Kidney epithelial cell (primary cell): ENCODE measurements around the gene KCTD16. TPM values are rescaled to one million over a fixed set of nuclear protein-coding genes. Genes with fewer than 3 reads are reported as not detected.

Experiments
- DNase-seq: peaks from one replicate; pipeline ENCODE4 v3.0.0-alpha.2; 2010; ENCODE audit warnings: low read depth
- H3K27me3 ChIP-seq: 2 replicates; pipeline ENCODE4 v1.6.0; 2011; ENCODE audit warnings: low read length; ENCODE audit not compliant: control insufficient read depth, insufficient read depth
- H3K36me3 ChIP-seq: 2 replicates; pipeline ENCODE4 v1.5.1; 2011; ENCODE audit warnings: low read length; ENCODE audit not compliant: control insufficient read depth, insufficient read depth
- H3K4me3 ChIP-seq: 2 replicates; pipeline ENCODE4 v1.5.1; 2011; ENCODE audit warnings: low read depth, mild to moderate bottlenecking, control low read depth, low read length
- total RNA-seq: library from RNA; depleted of rRNA; stranded (reverse); fragments of >200 nt; gene quantifications from 2 replicates; pipeline ENCODE4 v1.2.3, GENCODE V29; 2015
- TF ChIP-seq, protein P1 (sequence below): IDR thresholded peaks from 2 replicates; pipeline ENCODE4 v1.5.1; 2011; ENCODE audit warnings: mild to moderate bottlenecking, moderate library complexity, low read length, control low read depth, inconsistent platforms; ENCODE audit not compliant: insufficient read depth, poor library complexity, severe bottlenecking

The KCTD16 gene
- total RNA-seq, 1 donor from 2014 or later, result 1.4 TPM

- TF ChIP-seq, protein P1, sequence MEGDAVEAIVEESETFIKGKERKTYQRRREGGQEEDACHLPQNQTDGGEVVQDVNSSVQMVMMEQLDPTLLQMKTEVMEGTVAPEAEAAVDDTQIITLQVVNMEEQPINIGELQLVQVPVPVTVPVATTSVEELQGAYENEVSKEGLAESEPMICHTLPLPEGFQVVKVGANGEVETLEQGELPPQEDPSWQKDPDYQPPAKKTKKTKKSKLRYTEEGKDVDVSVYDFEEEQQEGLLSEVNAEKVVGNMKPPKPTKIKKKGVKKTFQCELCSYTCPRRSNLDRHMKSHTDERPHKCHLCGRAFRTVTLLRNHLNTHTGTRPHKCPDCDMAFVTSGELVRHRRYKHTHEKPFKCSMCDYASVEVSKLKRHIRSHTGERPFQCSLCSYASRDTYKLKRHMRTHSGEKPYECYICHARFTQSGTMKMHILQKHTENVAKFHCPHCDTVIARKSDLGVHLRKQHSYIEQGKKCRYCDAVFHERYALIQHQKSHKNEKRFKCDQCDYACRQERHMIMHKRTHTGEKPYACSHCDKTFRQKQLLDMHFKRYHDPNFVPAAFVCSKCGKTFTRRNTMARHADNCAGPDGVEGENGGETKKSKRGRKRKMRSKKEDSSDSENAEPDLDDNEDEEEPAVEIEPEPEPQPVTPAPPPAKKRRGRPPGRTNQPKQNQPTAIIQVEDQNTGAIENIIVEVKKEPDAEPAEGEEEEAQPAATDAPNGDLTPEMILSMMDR, result no peak
- H3K4me3 ChIP-seq, result no peak overlapping the region
- H3K36me3 ChIP-seq, result no peaks in the 10 kb centered on the region
- H3K27me3 ChIP-seq, result no peaks in the 10 kb centered on the region
- peak; percentile 69 for DNase-seq
Observed at GRCh38 chr5:144369006-144369405, 198.3 kb downstream of the KCTD16 start.

- TF ChIP-seq, protein P1, result no peak
- no peak for DNase-seq
- no peaks in the 10 kb centered on the region for H3K27me3 ChIP-seq
- no peak overlapping the region for H3K4me3 ChIP-seq
- no peaks in the 10 kb centered on the region for H3K36me3 ChIP-seq
Observed at GRCh38 chr5:144370273-144370672, 199.6 kb downstream of the KCTD16 start.

DNA sequence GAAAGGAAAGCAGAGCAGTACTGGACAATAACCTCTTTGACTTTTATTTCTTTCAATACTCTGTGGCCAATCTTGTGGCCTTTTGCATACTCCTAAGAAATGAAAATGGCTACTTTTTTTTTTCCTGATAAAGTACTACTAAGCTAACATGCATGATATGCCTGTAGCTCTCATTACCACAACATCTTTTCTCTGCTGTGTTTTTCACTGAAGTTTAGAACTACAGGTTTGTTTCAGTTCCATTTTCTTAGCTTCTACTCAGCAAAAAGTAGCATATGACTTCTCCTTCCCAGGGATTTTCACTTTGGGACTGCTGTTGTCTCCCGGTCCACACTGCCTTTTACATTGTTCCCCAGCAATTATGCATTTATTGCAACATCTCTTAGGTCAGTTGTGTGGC lies 204.0 kb downstream of the KCTD16 start:
- no peaks in the 10 kb centered on the region for H3K36me3 ChIP-seq
- no peaks in the 10 kb centered on the region for H3K27me3 ChIP-seq
- no peak for DNase-seq
- TF ChIP-seq, protein P1, result no peak
- H3K4me3 ChIP-seq, result no peak overlapping the region

DNA sequence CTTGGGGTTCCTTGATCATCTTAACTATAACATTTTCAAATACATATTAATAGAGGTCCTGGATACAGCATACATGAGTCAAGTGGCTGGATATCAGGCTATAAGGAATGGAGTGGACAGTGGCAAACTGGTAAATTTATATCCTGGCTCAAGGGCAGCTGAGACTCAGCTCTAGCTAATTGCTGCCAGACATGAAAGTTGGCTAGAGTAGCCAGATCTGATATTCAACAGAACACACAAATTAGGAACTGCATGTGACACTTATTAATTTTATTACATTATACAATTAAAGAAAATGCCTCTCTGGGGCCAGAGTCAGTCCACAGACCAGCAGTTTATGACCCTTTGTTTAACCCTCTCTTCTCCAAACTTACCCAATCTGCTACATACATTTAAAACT lies 206.5 kb downstream of the KCTD16 start:
- Histone ChIP-seq H3K36me3 (no peaks in the 10 kb centered on the region), H3K4me3 (no peak overlapping the region), H3K27me3 (no peaks in the 10 kb centered on the region)
- TF ChIP-seq, protein P1, result no peak
- no peak for DNase-seq

DNA sequence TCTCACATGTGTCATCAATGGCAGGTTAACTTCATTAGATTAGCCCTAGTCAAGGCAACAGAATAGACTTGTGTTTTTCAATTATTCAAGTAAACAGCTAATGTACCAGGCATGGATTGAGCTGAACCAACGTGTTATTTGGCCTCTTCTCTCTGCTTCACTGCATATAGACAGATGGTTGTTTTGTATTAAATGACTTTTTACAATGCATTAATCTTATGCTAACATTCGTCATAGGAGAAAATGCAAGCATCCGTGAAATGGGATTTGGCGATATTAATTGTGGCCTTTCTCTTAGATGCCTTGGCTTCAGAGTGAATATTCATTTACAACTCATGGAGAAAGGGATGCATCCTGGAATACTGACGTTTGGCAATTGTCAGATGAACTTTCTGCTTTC lies 208.0 kb downstream of the KCTD16 start:
- Histone ChIP-seq H3K27me3 (no peaks in the 10 kb centered on the region), H3K4me3 (no peak overlapping the region), H3K36me3 (no peaks in the 10 kb centered on the region)
- TF ChIP-seq, protein P1, result no peak
- no peak for DNase-seq

GRCh38 chr5:144385597-144385996 lies 214.9 kb downstream of the KCTD16 start:
- Histone ChIP-seq H3K4me3 (no peak overlapping the region), H3K27me3 (no peaks in the 10 kb centered on the region), H3K36me3 (no peaks in the 10 kb centered on the region)
- TF ChIP-seq, protein P1, result no peak
- DNase-seq, result no peak
